H9 (cell line): ENCODE results near the gene ST8SIA2. TPM values are rescaled to one million over a fixed set of nuclear protein-coding genes. Genes with fewer than 3 reads are reported as not detected.

Experiments
- DNase-seq: peaks from one replicate; pipeline ENCODE4 v3.0.0-alpha.2; 2017
- H2AFZ ChIP-seq: one replicate; pipeline ENCODE4 v1.6.1; 2013; ENCODE audit warnings: mild to moderate bottlenecking, low read length, control low read depth, moderate library complexity
- H2AK5ac ChIP-seq: 2 replicates; pipeline ENCODE4 v1.6.1; 2013; ENCODE audit warnings: low read length, control low read depth, mixed read lengths; ENCODE audit not compliant: insufficient read length
- H2BK120ac ChIP-seq: one replicate; pipeline ENCODE4 v1.6.1; 2013; ENCODE audit warnings: low read depth, mild to moderate bottlenecking, low read length, control low read depth, inconsistent platforms; ENCODE audit not compliant: poor library complexity, severe bottlenecking
- H2BK12ac ChIP-seq: 2 replicates; pipeline ENCODE4 v1.6.1; 2013; ENCODE audit warnings: low read length, control low read depth, mixed read lengths, low read depth; ENCODE audit not compliant: insufficient read length
- H2BK15ac ChIP-seq: 2 replicates; pipeline ENCODE4 v1.6.1; 2013; ENCODE audit warnings: low read depth, low read length, control low read depth
- H2BK20ac ChIP-seq: one replicate; pipeline ENCODE4 v1.6.1; 2013; ENCODE audit warnings: low read depth, mild to moderate bottlenecking, low read length, control low read depth, inconsistent platforms; ENCODE audit not compliant: poor library complexity, severe bottlenecking
- H2BK5ac ChIP-seq: 2 replicates; pipeline ENCODE4 v1.6.1; 2013; ENCODE audit warnings: low read length, control low read depth, mixed read lengths; ENCODE audit not compliant: insufficient read length
- H3K14ac ChIP-seq: 2 replicates; pipeline ENCODE4 v1.6.1; 2013; ENCODE audit warnings: low read length, control low read depth; ENCODE audit not compliant: insufficient read depth
- H3K18ac ChIP-seq: 2 replicates; pipeline ENCODE4 v1.6.1; 2013; ENCODE audit warnings: low read depth, mild to moderate bottlenecking, mixed read lengths, low read length, control low read depth; ENCODE audit not compliant: insufficient read length
- H3K23ac ChIP-seq: 2 replicates; pipeline ENCODE4 v1.6.1; 2013; ENCODE audit warnings: low read length, control low read depth, mixed read lengths, low read depth; ENCODE audit not compliant: insufficient read length
- H3K23me2 ChIP-seq: 2 replicates; pipeline ENCODE4 v1.6.1; 2013; ENCODE audit warnings: low read depth, mild to moderate bottlenecking, mixed read lengths, low read length, control low read depth; ENCODE audit not compliant: insufficient read length, poor library complexity, severe bottlenecking
- H3K27ac ChIP-seq: 2 replicates; pipeline ENCODE4 v1.5.1; 2013; ENCODE audit warnings: low read length, control low read depth, mixed read lengths, low read depth; ENCODE audit not compliant: insufficient read length
- H3K27me3 ChIP-seq: 2 replicates; pipeline ENCODE4 v1.6.1; 2013; ENCODE audit warnings: low read length, control low read depth, inconsistent platforms; ENCODE audit not compliant: insufficient read depth
- H3K4ac ChIP-seq: 2 replicates; pipeline ENCODE4 v1.6.1; 2013; ENCODE audit warnings: low read depth, mild to moderate bottlenecking, control low read depth, inconsistent platforms, low read length, moderate library complexity
- H3K4me1 ChIP-seq: 2 replicates; pipeline ENCODE4 v1.6.1; 2013; ENCODE audit warnings: low read length, control low read depth, inconsistent platforms; ENCODE audit not compliant: insufficient read depth
- H3K4me2 ChIP-seq: 2 replicates; pipeline ENCODE4 v1.6.1; 2013; ENCODE audit warnings: low read length, control low read depth, mixed read lengths; ENCODE audit not compliant: insufficient read length, insufficient read depth
- H3K56ac ChIP-seq: 2 replicates; pipeline ENCODE4 v1.6.1; 2013; ENCODE audit warnings: low read depth, mild to moderate bottlenecking, mixed read lengths, low read length, control low read depth; ENCODE audit not compliant: insufficient read length
- H3K79me1 ChIP-seq: 2 replicates; pipeline ENCODE4 v1.6.1; 2013; ENCODE audit warnings: low read depth, mild to moderate bottlenecking, moderate library complexity, low read length, control low read depth, inconsistent platforms; ENCODE audit not compliant: insufficient read depth, poor library complexity, severe bottlenecking
- H3K79me2 ChIP-seq: 2 replicates; pipeline ENCODE4 v1.6.1; 2013; ENCODE audit warnings: low read length, control low read depth, inconsistent platforms; ENCODE audit not compliant: insufficient read depth
- H3K9ac ChIP-seq: 2 replicates; pipeline ENCODE4 v1.6.1; 2013; ENCODE audit warnings: low read length, control low read depth, mixed read lengths; ENCODE audit not compliant: insufficient read length; ENCODE audit errors: extremely low read depth
- H3K9me3 ChIP-seq: one replicate; pipeline ENCODE4 v1.6.1; 2013; ENCODE audit warnings: low read depth, low read length, inconsistent platforms; ENCODE audit not compliant: control insufficient read depth
- H3T11ph ChIP-seq: one replicate; pipeline ENCODE4 v1.6.1; 2013; ENCODE audit warnings: mild to moderate bottlenecking, low read length, control low read depth, inconsistent platforms
- H4K20me1 ChIP-seq: one replicate; pipeline ENCODE4 v1.6.1; 2013; ENCODE audit not compliant: control insufficient read depth, insufficient read length, insufficient read depth
- H4K5ac ChIP-seq: 2 replicates; pipeline ENCODE4 v1.6.1; 2013; ENCODE audit warnings: low read depth, mild to moderate bottlenecking, mixed read lengths, low read length, control low read depth; ENCODE audit not compliant: insufficient read length
- H4K8ac ChIP-seq: replicated peaks from 2 replicates; pipeline ENCODE4 v1.6.1; 2013; ENCODE audit warnings: low read length, control low read depth, mixed read lengths, low read depth; ENCODE audit not compliant: insufficient read length
- H4K91ac ChIP-seq: 2 replicates; pipeline ENCODE4 v1.6.1; 2013; ENCODE audit warnings: low read depth, mild to moderate bottlenecking, moderate library complexity, mixed read lengths, low read length, control low read depth; ENCODE audit not compliant: insufficient read length
- H3K27ac Mint-ChIP-seq, 3 experiments: 2 replicates in 2 of 3; 3 replicates in 1 of 3; pipeline ENCODE4 v1.8.0; 2020 to 2021; ENCODE audit warnings: mixed read lengths in 3 of 3, mild to moderate bottlenecking in 1 of 3, moderate library complexity in 1 of 3
- H3K27me3 Mint-ChIP-seq: 2 replicates; pipeline ENCODE4 v1.8.0; 2021; ENCODE audit warnings: low read depth, mild to moderate bottlenecking, moderate library complexity, mixed read lengths
- H3K36me3 Mint-ChIP-seq, 3 experiments: 2 replicates in 2 of 3; 3 replicates in 1 of 3; pipeline ENCODE4 v1.8.0; 2020 to 2021; ENCODE audit warnings: low read depth in 3 of 3, mixed read lengths in 3 of 3; ENCODE audit not compliant: insufficient read depth in 1 of 3
- H3K4me1 Mint-ChIP-seq, 2 experiments: 2 replicates each; pipeline ENCODE4 v1.8.0; 2020; ENCODE audit warnings: mixed read lengths in 2 of 2
- H3K4me3 Mint-ChIP-seq, 2 experiments: 2 replicates in 1 of 2; 3 replicates in 1 of 2; pipeline ENCODE4 v1.8.0; 2020 to 2021; ENCODE audit warnings: mild to moderate bottlenecking in 2 of 2, mixed read lengths in 2 of 2, moderate library complexity in 1 of 2
- H3K9me3 Mint-ChIP-seq, 2 experiments: 2 replicates in 1 of 2; 3 replicates in 1 of 2; pipeline ENCODE4 v1.8.0; 2020; ENCODE audit warnings: mild to moderate bottlenecking in 2 of 2, mixed read lengths in 2 of 2, moderate library complexity in 1 of 2
- CTCF ChIP-seq: fragments of 200-600 bp; sonication (generic); conservative IDR thresholded peaks from 3 replicates; pipeline ENCODE4 v1.8.0; 2021; ENCODE audit warnings: antibody characterized with exemption, mild to moderate bottlenecking
- WGBS: extraction: QIAGEN DNeasy Blood & Tissue Kit; methylation state at CpG from one replicate; pipeline ENCODE4 v1.1.7; 2013; ENCODE audit warnings: missing lambda C conversion rate, low lambda C conversion rate, mixed read lengths; ENCODE audit not compliant: insufficient read length; ENCODE audit errors: extremely low coverage; 5-methylcytosine and 5-hydroxymethylcytosine counted together
- total RNA-seq: library from RNA; stranded (reverse); gene quantifications from 2 replicates; pipeline ENCODE4 v1.2.1, GENCODE V29; 2021

ST8SIA2 gene
- total RNA-seq, 1 experiment from 2014 or later: 1.8 TPM

- no peak overlapping the region for H3K14ac ChIP-seq
- no peak overlapping the region for H4K91ac ChIP-seq
- H4K5ac ChIP-seq: no peak overlapping the region
- no peaks in the 10 kb centered on the region for H3K23me2 ChIP-seq
- no peak overlapping the region for H2BK120ac ChIP-seq
- no peaks in the 10 kb centered on the region for H4K20me1 ChIP-seq
- no peak overlapping the region for H3K56ac ChIP-seq
- no peak for TF ChIP-seq CTCF
- H3K79me1 ChIP-seq: no peaks in the 10 kb centered on the region
- no peak overlapping the region for H3K9ac ChIP-seq
- H4K8ac ChIP-seq: no peak overlapping the region
- no CpG with 5 or more reads among the region's 3 CpGs for WGBS
- no peaks in the 10 kb centered on the region for H3K27me3 ChIP-seq
- H3K4me2 ChIP-seq: no peak overlapping the region
- no peak overlapping the region for H2AK5ac ChIP-seq
- no peaks in the 10 kb centered on the region for H3K4me1 ChIP-seq
- H3K4ac ChIP-seq: no peak overlapping the region
- no peak overlapping the region for H3T11ph ChIP-seq
- Mint-ChIP-seq H3K27ac (no peak overlapping the region), H3K4me3 (no peak overlapping the region), H3K9me3 (no peaks in the 10 kb centered on the region), H3K27me3 (peaks cover 4% of the 10 kb centered on the region), H3K36me3 (no peaks in the 10 kb centered on the region), H3K4me1 (peaks cover 7 to 8% of the 10 kb centered on the region in 2 experiments; a peak in 2 of 4 replicates)
- no peak overlapping the region for H2BK5ac ChIP-seq
- H3K79me2 ChIP-seq: no peaks in the 10 kb centered on the region
- H2BK15ac ChIP-seq: no peak overlapping the region
- no peaks in the 10 kb centered on the region for H3K9me3 ChIP-seq
- H2BK20ac ChIP-seq: no peak overlapping the region
- peak; percentile 4 for DNase-seq
- H3K18ac ChIP-seq: no peak overlapping the region
- H2AFZ ChIP-seq: no peak overlapping the region
- no peak overlapping the region for H3K23ac ChIP-seq
- H3K27ac ChIP-seq: no peak overlapping the region
- H2BK12ac ChIP-seq: no peak overlapping the region
These were observed 75.3 kb downstream of the ST8SIA2 start for GRCh38 chr15:92468991-92469390.
